Stimulated activated naive CD8-positive, alpha-beta T cell treated with anti-CD3 and anti-CD28 coated beads, Interleukin-15, amount 100 ng/mL, for 72 hours (primary cell): ENCODE data around the gene MCRS1.
"Not testable (repeated sequence)": the region's sequence is repeated elsewhere in the genome, so short reads cannot be mapped to it uniquely, and the experiment has no call there.

Source experiments
- ATAC-seq: fragments of 150-1000 bp; cut with Tn5 transposase; 2 replicates; pipeline ENCODE4 v1.10.0; 2021; ENCODE audit warnings: mild to moderate bottlenecking, moderate library complexity
- DNase-seq, 2 donors: peaks; one replicate each; pipeline ENCODE4 v3.0.0; 2021 to 2022
- H3K27ac Mint-ChIP-seq, 2 donors: one replicate each; pipeline ENCODE4 v1.8.0; 2022; ENCODE audit warnings: mild to moderate bottlenecking in 2 of 2, mixed read lengths in 2 of 2, moderate library complexity in 2 of 2
- H3K27me3 Mint-ChIP-seq: one replicate; pipeline ENCODE4 v1.8.0; 2022; ENCODE audit warnings: mixed read lengths
- H3K4me1 Mint-ChIP-seq: one replicate; pipeline ENCODE4 v1.8.0; 2022; ENCODE audit warnings: mild to moderate bottlenecking, mixed read lengths
- H3K4me3 Mint-ChIP-seq, 2 donors: one replicate each; pipeline ENCODE4 v1.8.0; 2022; ENCODE audit warnings: mild to moderate bottlenecking in 2 of 2, mixed read lengths in 2 of 2, moderate library complexity in 1 of 2
- H3K9me3 Mint-ChIP-seq, 2 donors: one replicate each; pipeline ENCODE4 v1.8.0; 2022; ENCODE audit warnings: mixed read lengths in 2 of 2

Gene MCRS1

DNA sequence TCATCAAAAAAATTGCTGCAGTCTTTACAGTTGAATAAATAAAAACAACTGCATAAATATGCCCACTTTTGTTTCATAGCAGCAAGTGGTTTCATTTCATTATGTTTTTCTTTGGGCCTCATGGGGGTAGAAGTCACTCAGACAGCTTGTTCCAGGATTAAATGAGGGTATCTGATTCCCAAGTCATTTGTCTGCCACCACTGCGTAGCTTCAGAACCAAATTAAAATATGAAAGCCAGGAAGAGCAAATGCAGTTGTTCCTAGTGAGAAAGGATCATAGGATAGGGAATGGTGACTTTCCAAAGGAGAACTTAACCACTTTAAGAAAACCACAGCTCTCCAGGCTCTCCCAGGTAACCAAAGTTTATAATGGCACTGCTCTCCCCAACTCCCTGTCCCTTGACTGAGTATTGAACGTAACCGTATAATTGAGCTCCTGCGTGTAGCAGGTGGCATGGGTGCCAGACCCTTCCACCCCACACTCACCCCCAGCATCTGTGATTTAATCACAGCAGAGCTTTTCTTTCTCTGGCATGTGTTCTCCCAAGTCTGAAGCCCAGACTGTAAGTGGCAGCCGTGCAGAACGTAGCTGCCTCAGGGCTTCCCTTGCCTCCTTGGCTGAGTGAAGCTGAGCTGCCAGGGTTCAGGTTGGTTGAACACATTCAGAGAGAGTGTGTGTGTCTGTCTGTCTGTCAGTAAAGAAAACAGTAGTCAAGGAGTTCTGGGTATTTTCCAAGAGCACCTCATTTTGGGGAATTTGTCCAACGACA lies 40.4 kb downstream of the MCRS1 start:
- ATAC-seq (no peak), DNase-seq (no peak)
- H3K4me3 Mint-ChIP-seq = no peak overlapping the region
- H3K9me3 Mint-ChIP-seq = no peaks in the 10 kb centered on the region
- no peaks in the 10 kb centered on the region for H3K27me3 Mint-ChIP-seq
- no peaks in the 10 kb centered on the region for H3K4me1 Mint-ChIP-seq
- H3K27ac Mint-ChIP-seq = no peak overlapping the region

DNA sequence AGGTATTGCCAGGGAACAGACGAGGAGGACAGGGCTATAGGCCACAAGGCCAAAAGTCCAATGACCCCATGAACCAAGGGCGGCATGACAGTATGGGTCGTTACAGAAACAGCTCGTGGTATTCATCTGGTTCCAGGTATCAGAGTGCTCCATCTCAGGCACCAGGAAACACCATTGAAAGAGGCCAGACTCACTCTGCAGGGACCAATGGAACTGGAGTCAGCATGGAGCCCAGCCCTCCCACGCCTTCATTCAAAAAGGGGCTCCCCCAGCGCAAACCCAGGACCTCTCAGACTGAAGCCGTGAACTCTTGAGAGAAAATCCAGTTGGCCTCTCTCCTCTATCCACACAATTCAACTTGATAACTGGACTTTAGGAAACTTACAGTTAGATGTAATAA lies 42.0 kb downstream of the MCRS1 start:
- no peak for DNase-seq
- H3K4me3 Mint-ChIP-seq = no peak overlapping the region
- no peaks in the 10 kb centered on the region for H3K4me1 Mint-ChIP-seq
- H3K27ac Mint-ChIP-seq = no peak overlapping the region
- no peaks in the 10 kb centered on the region for H3K27me3 Mint-ChIP-seq
- ATAC-seq = no peak
- no peaks in the 10 kb centered on the region for H3K9me3 Mint-ChIP-seq

DNA sequence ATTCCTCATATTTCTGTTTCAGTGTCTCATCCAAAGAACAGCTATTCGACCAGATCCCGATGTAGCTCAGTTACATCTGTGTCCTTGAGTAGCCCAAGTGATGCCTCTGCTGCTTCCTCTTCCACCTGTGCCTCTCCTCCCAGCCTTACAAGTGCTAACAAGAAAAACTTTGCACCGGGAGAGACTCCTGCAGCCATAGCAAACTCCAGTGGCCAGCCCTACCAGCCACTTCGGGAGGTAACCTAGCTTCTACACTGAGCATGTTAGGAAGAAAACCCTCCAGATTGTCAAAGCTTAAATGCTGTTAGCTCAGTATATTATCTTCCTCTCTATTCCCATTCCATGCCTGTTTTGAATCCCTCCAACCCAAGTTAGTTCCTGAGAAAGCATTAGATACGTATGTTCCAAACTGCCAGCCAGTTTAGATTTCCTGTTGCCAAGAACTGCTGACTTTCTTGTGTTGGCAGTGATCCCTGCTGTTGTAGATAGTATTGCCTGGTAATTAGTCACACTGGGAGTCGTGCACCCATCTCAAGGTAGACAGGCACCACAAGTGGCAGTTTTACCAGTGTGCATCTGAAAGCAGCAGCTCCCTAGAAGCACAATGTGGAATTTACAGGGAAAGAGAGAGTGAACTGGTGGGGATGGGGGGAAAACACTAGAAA lies 43.1 kb downstream of the MCRS1 start:
- H3K9me3 Mint-ChIP-seq = no peaks in the 10 kb centered on the region
- DNase-seq = no peak
- H3K27me3 Mint-ChIP-seq = no peaks in the 10 kb centered on the region
- H3K4me1 Mint-ChIP-seq = peaks cover 1% of the 10 kb centered on the region
- no peak for ATAC-seq
- no peak overlapping the region for H3K4me3 Mint-ChIP-seq
- no peak overlapping the region for H3K27ac Mint-ChIP-seq

DNA sequence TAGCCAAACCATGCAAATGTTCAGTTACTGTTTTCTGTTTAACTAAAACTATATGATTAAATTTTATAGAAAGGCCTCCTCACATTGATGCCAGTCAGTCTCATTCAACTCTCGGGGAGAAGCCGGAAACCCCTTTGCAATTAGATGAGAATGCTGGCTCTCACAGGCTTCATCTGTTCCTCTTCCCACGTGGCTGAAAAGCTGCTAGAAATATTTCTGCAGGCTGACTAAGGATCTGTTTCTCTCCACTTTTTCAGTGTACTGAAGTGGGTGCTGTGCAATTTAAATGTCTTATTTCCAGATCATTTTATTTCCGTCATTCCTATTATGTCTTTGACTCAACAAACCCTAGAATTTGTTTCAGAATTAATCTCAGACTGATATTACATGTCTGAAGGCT lies 46.6 kb downstream of the MCRS1 start:
- H3K9me3 Mint-ChIP-seq = no peaks in the 10 kb centered on the region
- no peak overlapping the region for H3K27ac Mint-ChIP-seq
- H3K4me3 Mint-ChIP-seq = no peak overlapping the region
- H3K4me1 Mint-ChIP-seq = peaks cover 10% of the 10 kb centered on the region
- DNase-seq = no peak
- H3K27me3 Mint-ChIP-seq = no peaks in the 10 kb centered on the region
- no peak for ATAC-seq

DNA sequence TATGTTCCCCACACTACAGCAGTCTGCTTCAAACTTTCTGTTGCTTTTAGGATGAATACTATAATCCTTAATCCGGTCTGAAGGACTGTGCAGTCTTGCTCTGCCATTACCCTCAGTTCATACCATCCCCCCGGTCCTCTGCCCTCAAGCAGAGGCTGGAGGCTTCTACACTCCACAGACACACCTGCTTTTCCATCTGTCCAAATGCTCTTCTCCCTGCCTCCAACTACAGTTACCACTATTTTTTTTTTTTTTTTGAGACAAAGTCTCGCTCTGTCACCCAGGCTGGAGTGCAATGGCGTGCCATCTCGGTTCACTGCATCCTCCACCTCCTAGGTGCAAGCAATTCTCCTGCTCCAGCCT lies 48.4 kb downstream of the MCRS1 start:
- H3K27ac Mint-ChIP-seq = no peak overlapping the region
- H3K4me1 Mint-ChIP-seq = peaks cover 10% of the 10 kb centered on the region
- no peak overlapping the region for H3K4me3 Mint-ChIP-seq
- no peaks in the 10 kb centered on the region for H3K9me3 Mint-ChIP-seq
- no peak for ATAC-seq
- DNase-seq = no peak
- H3K27me3 Mint-ChIP-seq = no peaks in the 10 kb centered on the region

DNA sequence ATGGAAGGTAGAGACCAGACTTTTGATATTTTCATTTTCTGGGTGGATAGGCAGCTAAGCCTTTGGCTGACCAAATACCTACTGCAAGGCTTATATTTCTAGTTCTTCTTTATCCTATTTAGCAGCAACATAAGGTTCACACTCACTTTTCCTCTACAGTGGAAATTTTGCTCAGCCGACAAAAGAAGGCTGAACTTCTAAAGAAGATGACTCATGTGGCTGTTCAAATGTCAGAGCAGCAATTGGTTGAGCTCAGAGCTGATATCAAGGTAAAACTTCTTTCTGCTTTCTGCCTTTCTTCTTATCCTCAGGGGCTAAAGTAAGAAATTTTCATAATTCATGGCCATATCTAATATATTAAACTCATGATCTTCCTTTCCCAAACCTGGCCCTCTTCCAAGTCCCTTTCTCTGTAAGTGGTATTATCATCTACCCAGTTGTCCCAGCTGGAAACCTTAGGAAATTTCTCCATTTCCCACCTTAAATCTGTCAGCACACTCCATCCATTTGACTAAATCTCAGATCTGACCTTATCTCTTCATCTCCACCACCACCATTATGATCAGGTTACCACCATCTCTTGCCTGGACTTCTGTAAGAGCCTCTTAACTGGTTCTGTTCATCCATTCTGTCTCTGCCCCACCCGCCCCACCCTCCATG lies 48.9 kb downstream of the MCRS1 start:
- Mint-ChIP-seq H3K4me1 (peaks cover 10% of the 10 kb centered on the region), H3K27ac (no peak overlapping the region), H3K27me3 (no peaks in the 10 kb centered on the region), H3K9me3 (no peaks in the 10 kb centered on the region), H3K4me3 (no peak overlapping the region)
- no peak for ATAC-seq
- no peak for DNase-seq

DNA sequence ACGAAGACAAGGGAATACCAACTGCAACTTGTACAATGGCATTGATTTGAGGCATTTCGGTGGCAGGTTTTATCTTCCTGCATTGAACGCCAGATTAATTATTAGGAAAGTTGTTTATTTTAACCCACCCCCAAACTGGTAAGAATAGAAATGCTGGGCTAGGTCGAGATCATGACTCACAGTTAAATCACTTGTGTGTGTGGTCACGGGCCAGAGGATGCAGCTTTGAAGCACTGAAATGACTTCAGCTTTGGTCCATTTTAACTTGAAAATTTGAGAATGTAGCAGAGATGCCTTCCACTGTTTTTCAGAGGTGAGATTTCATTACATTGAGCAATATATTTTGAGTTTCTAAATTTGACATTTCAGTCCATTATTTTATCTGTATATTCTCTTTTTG lies 52.7 kb downstream of the MCRS1 start:
- Mint-ChIP-seq H3K4me3 (no peak overlapping the region), H3K27me3 (no peaks in the 10 kb centered on the region), H3K4me1 (peaks cover 10% of the 10 kb centered on the region), H3K9me3 (no peaks in the 10 kb centered on the region), H3K27ac (no peak overlapping the region)
- no peak for ATAC-seq
- DNase-seq = no peak

DNA sequence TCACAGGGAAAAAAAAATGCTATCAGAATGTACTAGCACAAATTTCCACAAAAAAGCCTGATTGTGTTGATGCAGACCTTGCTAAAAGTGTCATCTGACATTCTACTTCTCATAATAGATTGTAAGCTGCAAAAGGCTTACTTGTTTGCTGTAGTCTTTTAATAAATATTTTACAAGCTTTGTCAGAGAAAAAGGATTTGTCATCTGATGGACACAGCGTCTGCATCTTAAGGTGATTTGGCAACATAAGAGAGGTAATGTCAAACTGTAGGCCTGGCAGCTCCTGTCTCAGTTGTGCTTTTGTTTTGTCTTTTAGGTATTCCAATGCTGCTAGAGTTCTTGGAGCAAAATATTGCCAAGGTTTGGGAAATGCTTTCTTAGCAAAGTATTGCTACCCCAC lies 55.4 kb downstream of the MCRS1 start:
- H3K27me3 Mint-ChIP-seq = no peaks in the 10 kb centered on the region
- H3K27ac Mint-ChIP-seq = no peak overlapping the region
- H3K4me1 Mint-ChIP-seq = no peaks in the 10 kb centered on the region
- ATAC-seq = no peak
- no peaks in the 10 kb centered on the region for H3K9me3 Mint-ChIP-seq
- no peak for DNase-seq
- H3K4me3 Mint-ChIP-seq = no peak overlapping the region

DNA sequence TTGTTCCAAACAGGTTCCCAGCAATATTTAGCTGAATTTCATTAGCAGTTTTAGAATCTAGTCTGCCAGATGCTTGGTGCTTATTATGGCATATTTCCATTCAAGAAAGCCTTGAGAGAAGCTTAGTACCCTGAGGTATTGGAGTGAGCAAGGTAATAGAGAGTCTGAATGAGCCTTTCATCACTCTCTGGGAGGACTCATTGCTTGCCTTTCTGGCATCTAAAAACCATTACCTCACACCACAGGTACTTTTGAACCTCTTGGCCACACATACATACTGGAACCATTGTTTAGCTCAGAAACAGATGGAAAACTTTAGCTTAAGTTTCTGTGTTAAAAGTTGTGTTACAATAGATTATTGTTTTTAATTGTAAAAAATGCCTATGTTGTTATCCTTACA lies 56.5 kb downstream of the MCRS1 start:
- ATAC-seq (peak; percentile 39), DNase-seq (no peak)
- H3K27me3 Mint-ChIP-seq = no peaks in the 10 kb centered on the region

DNA sequence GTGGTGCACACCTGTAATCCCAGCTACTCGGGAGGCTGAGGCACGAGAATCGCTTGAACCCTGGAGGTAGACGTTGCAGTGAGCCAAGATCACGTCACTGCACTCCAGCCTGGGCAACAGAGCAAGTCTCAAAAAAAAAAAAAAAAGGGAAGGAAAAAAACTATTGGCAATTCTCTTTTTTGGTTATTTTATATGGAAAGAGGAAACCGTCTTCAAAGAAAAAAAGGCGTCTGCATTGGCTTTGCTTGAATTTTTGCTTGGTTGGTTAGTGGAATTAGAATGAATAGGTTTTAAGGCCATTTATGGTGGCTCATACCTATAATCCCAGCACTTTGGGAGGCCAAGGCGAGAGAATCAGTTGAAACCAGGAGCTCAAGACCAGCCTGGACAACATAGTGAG lies 58.3 kb downstream of the MCRS1 start:
- ATAC-seq, H3K27ac Mint-ChIP-seq, H3K27me3 Mint-ChIP-seq, H3K4me1 Mint-ChIP-seq, H3K9me3 Mint-ChIP-seq, DNase-seq, H3K4me3 Mint-ChIP-seq: not testable (repeated sequence)

More for the DNA sequence above, 56.5 kb downstream of the MCRS1 start:
- no peak overlapping the region for H3K4me3 Mint-ChIP-seq
- no peaks in the 10 kb centered on the region for H3K4me1 Mint-ChIP-seq
- no peak overlapping the region for H3K27ac Mint-ChIP-seq
- H3K9me3 Mint-ChIP-seq = no peaks in the 10 kb centered on the region
